Pons (tissue), 1 donor: ENCODE data around the gene IL17REL.
"Not testable (repeated sequence)": the region's sequence is repeated elsewhere in the genome, so short reads cannot be mapped to it uniquely, and the experiment has no call there.

Experiments used
- DNase-seq: peaks from one replicate; pipeline ENCODE4 v3.0.0-alpha.2; 2016; ENCODE audit warnings: low spot score

The IL17REL gene

DNA sequence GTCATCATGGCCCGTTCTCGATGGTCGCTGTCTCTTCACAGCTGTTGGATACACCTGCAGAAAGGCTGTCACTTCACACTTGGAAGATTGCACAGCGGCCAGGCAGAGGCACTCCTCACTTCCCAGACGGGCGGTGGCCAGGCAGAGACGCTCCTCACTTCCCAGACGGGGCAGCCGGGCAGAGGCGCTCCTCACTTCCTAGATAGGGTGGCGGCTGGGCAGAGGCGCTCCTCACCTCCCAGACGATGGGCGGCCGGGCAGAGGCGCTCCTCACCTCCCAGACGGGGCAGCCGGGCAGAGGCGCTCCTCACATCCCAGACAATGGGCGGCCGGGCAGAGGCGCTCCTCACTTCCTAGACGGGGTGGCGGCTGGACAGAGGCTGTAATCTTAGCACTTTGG is 22.7 kb downstream of the IL17REL start:
- not testable (repeated sequence) for DNase-seq

DNA sequence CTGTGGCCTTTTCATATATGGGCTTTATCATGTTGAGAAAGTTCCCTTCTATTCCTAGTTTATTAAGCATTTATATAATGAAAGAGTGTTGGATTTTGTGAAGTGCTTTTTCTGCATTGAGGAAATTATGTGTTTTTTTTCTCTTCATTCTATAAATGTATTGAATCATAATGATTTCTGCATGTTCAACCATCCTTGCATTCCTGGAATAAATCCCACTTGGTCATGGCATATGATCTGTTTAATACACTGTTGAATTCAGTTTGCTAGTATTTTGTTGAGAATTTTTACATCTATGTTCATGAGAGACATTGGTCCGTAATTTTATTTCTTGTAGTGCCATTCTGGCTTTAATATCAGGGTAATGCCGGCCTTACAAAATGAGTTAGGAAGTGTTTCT is 26.2 kb downstream of the IL17REL start:
- DNase-seq = no peak

DNA sequence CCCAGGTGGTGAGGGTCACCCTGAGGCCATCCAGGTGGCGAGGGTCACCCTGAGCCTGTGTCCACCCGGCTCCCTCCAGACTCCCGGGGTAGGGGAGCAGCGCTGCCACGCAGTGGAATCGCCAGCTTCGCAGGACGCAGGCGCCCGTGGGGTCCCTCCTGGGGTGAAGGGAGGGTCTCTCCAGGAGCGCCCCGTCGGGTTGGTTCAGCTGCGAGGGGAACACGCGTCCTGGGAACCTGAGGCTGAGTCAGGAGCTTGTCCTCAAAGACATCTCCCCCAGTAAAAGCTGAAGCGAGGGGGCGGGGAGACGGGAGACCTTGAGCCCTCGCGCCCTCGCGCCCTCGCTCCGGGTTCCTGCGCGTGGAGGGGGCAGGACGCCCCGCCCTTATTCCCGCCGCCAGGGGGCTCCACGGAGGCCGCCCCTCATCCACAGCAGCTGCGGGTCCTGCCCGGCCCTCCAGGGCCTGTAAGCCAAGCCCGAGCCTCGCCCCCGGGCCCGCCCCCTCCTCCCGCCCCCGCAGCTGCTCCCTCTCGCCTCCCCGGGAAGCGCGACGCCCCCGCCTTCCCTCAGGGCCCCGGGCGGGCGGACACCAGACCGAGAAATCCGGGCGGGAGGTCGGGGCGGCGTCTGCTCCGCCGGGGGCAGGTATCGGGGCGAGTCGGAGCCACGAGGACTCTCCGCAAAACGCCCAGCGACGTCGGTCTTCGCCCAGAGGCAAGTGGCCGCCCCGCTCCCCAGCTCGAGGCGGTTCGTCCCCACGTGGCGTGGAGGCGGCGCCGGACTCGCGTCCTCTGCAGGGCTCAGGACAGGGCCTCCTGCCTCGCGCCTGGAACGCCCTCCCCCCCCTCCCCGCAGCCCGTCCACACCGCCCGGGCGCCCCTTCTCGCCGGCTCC is 29.2 kb downstream of the IL17REL start:
- DNase-seq = no peak

DNA sequence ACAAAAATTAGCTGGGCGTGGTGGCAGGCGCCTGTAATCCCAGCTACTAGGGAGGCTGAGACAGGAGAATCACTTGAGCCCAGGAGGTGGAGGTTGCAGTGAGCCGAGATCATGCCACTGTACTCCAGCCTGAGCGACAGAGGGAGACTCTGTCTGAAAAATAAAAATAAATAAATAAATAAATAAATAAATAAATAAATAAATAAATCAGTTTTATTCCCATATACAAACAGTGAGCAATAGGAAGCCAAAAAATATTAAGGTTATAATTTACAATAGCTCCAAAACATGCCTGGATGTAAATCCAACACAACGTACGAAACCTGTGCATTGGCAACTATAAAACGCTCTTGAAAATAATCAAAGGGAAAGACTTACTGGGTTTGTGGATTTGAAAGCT is 30.8 kb downstream of the IL17REL start:
- DNase-seq = not testable (repeated sequence)

DNA sequence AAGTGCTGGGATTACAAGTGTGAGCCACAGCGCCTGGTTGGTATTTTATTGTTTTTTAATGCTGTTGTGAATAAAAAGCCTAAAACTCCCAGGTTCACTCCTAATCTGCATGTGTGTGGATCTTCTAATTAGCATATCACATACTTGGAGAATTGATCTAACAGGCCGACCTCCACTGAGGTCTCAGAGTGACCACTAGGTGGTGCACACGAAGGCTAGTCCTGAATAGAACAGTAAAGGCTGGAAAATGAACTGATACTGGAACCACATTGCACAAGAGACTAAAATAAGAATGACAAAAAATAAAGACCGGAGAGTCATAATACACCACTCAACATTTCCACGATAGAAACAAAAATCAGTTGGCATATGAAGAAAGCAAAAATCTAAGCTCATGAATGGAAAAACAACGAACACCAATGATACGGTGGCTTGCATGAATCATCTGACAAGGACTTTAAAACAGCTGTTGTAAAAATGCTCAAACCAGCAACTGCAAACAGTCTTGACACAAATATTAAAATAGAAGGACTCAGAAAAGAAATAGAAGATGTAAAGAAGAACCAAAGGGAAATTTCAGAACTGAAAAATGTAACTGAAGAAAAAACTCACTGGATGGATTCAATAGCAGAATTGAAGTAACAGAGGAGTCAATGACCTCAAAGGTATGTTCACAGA is 32.8 kb downstream of the IL17REL start:
- no peak for DNase-seq

DNA sequence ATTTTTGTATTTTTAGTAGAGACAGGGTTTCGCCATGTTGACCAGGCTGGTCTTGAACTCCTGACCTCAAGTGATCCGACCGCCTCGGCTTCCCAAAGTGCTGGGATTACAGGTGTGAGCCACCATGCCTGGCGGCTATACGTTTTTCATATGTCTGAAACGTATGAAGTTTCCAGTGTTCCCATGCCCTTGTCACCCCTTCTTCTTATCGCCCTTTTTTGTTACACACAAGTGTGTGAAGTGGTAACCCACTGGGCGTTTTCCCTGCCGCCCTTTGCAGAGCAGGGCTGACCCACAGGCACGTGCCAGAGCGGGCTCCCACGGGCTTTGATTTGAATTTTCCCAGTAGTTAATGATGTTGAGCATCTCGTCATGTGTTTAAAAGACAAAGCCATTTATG is 35.0 kb downstream of the IL17REL start:
- no peak for DNase-seq

DNA sequence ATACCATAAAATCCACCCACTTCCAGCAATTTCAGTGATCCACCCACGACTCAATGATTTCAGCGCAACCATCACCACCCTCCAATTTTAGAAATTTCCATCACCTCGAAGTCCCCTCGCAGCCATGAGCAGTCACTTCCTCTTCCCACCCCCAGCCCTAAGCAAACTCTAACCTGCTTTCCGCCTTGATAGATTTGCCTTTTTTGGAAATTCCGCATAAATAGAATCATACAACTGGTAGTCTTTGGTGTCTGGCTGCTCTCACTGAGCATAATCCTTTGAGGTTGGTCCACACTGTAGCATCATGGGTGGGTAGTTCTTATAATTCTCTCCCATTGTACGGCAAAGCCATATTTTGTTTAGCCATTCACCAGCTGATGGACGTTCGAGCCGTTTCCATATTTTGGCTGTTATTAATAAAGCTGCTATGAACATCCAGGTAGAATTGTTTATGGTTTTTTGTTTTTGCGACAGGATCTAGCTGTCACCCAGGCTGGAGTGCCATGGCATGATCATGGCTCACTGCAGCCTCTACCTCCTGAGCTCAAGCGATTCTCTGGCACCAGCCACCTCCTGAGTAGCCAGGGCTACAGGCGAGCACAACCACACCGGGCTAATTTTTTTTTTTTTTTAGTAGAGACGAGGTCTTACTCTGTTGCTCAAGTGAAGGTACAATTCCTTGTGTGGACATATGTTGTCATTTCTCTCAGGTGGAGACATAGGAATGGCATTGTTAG is 36.0 kb downstream of the IL17REL start:
- no peak for DNase-seq

DNA sequence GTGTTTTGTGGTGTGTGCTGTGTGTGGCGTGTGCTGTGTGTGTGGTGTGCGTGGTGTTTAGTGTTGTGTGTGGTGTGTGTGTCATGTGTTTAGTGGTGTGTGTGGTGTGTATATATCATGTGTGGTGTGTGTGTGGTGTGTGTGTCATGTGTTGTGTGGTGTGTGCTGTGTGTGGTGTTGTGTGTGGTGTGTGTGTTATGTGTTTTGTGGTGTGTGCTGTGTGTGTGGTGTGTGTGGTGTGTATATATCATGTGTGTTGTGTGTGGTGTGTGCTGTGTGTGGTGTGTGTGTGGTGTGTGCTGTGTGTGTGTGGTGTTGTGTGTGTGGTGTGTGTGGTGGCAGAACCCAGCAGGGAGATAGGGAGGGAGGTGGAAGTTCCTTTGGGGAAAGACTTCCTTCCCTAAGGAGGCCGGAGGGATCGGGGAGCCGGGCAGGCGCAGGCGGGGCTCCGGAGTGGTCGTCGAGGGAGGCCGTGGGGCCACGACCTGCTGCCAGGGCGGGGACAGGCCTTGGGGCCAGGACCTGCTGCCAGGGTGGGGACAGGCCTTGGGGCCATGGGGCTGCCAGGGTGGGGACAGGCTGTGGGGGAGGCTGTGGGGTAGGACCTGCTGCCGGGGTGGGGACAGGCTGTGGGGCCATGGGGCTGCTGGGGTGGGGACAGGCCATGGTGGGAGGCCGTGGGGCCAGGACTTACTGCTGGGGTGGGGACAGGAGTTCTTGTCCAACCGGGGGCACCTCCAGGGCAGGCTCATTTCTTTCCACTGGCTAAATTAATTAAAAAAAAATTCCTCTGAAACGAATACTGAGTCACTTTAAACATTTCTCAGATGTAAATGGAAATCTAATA is 36.8 kb downstream of the IL17REL start:
- no peak for DNase-seq

DNA sequence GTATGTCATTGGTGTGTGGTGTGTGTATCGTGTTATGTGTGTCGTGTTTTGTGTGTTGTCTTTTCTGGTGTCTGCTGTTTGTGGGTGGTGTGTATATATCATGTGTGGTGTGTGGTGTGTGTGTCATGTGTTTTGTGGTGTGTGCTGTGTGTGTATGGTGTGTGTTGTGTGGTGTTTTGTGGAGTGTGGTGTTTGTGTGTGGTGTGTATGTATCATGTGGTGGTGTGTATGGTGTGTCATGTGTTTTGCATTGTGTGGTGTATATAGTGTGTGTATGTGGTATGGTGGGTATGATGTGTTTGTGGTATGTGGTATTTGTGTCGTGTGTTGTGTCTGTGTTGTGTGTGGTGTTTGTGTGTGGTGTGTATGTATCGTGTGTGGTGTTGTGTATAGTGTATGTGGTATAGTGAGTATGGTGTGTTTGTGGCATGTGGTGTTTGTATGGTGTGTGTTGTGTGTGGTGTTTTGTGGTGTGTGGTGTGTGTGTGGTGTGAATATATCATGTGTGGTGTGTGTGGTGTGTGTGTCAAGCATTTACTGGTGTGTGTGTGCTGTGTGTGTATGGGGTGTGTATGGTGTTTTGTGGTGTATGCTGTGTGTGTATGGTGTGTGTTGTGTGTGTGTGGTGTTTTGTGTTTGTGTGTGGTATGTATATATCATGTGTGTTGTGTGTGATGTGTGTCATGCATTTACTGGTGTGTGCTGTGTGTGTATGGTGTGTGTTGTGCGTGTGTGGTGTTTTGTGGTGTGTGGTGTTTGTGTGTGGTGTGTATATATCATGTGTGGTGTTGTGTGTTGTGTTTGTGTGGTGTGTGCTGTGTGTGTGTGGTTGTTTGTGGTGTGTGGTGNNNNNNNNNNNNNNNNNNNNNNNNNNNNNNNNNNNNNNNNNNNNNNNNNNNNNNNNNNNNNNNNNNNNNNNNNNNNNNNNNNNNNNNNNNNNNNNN is 39.3 kb downstream of the IL17REL start:
- no peak for DNase-seq

DNA sequence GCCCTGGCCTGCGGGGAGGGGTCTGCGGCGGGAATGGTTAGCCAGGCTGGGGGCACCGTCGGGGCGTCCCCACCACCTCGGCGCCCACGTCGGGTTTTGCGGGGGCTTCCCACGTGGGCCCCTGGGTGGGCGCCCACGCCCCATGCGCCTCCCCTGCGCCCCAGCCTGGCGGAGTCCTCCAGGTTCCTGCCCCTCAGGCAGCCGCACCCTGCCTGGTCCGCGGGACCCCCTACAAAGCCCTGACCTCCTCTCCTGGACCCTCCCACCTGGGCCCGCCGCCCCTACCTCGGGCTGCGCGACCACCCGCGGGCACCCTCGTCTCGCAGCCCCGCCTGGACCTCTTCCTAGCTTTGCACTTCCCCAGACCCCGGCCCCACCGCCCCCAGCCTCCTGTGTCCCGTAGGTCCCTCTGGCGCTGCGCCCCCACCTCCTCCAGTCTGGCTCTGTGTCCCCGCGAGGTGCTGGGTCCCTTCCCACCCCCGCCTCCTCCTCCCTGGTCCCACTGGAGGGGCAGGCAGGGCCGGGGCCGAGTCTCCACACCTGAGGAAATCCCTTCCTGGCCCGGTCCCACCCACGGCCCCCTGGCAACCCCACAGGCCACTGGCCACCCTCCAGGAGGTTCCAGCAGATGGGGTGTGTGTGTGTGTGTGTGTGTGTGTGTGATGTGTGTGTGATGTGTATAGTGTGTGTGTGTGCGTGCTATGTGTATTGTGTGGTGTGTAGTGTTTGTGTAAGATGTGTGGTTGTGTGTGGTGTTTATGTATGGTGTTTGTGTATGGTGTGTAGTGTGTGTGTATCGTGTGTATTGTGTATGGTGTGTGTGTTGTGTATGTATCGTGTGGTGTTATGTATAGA is 40.2 kb downstream of the IL17REL start:
- DNase-seq = no peak

DNA sequence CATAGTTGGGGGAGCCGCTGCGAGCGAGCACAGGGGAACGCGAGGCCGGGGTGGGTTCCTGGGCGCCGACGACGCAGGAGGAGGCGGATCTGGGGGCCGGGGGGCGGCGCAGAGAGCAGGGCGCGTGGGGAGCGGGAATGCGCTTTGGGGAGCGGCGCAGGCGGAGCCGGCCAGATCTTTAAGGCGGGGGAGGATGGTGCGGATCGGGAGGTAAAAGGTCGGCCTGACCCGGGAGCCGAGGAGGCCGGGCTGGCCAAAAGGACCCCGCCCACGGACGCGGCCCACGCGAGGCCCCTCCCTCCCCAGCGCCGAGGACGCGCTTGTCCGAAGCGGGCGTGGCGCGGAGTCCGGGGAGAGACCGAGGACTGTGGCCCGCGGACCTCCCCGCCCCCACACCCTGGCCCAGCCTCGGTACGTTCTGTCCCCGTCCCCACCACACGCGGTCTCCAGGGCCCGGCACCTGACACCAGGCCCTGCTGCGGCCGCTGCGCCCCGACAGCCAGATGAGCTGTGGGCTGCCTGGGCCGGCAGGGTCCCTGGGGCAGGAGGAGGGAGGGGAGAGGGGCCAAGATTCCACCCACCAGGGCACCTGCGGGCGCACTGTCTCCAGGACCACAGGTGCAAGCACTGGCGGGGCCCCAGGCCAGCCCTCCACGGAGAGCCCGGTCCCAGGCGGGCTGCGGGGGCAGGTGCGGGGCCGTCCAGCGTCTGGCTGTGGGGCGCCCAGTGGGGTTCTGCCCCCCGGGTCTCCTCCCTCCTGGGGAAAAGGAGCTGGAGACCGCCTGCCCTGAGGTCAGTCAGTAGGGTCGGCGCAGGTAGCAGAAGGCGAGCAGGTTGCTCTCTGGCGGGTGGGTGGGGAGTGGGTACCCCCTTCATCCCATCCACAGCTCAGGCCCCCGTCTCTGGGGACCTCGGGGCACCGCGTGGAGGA is 41.1 kb downstream of the IL17REL start:
- no peak for DNase-seq

DNA sequence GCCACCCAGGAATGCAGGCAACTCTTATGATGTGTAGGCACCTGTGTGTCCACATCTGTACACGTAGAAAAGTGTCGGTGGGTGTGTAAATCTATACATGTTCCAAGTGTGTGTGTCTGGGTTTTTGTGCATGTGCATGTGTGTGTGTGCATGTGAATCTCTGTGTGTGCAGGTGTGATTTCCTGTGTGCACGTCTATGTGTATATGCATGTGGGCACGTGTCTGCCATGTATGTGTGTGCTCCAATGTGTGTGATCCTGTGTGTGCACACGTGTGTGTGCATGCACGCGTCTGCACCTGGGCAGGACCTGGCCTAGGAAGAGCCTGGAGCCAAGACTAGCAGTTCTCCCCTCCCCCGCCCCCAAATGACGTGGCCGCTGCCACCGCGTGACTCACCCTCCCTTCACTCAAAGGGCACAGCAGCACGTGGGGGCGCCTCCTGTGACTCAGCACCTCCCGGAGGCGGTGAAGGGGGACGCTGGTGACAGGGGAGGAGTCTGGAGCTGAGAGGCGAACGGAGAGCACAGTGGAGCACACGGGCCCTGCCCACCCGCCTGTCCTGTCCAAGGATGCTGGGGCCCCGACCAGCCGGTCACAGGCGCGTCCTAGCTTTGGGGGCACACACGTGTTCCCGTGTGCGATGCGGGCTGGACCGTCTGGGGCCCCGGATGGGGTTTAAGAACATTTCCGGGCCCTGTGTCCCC is 41.9 kb downstream of the IL17REL start:
- DNase-seq = peak; percentile 89

DNA sequence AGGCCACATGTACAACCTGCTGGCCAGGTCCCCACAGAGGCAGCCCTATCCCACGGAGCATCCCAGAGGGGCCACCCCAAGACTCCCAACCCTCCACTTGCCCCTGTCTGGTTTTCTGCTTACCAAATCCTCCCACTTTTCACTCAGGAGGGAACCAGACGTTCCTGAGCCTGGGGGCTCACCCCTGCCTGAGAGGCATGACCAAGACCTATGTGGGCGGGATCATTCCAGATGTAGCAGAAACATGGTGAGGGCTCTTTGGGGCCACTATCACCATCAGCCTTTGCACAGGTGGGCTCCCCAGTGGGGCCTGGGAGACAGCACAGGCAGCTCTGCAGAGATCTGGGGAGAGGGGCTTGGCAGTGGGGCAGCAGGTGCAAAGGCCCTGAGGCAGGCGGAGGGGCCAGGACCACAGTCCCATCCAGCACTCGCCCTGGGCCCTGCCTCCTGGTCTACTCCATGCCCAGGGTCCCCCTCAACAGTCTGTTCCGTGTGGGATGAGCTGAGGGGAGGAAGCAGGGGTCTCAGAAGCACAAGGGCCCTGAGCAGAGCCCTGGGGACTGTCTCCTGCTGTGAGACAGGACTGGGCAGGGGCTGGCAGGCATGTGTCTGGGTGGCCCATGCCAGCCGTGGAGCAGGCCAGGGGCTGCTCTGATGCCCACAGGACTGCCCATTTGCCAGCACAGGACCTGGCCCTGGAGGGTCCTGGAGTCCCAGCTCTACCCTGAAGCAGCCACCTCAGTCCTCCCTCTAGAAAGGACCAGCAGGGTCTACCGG is 42.6 kb downstream of the IL17REL start:
- DNase-seq = no peak

DNA sequence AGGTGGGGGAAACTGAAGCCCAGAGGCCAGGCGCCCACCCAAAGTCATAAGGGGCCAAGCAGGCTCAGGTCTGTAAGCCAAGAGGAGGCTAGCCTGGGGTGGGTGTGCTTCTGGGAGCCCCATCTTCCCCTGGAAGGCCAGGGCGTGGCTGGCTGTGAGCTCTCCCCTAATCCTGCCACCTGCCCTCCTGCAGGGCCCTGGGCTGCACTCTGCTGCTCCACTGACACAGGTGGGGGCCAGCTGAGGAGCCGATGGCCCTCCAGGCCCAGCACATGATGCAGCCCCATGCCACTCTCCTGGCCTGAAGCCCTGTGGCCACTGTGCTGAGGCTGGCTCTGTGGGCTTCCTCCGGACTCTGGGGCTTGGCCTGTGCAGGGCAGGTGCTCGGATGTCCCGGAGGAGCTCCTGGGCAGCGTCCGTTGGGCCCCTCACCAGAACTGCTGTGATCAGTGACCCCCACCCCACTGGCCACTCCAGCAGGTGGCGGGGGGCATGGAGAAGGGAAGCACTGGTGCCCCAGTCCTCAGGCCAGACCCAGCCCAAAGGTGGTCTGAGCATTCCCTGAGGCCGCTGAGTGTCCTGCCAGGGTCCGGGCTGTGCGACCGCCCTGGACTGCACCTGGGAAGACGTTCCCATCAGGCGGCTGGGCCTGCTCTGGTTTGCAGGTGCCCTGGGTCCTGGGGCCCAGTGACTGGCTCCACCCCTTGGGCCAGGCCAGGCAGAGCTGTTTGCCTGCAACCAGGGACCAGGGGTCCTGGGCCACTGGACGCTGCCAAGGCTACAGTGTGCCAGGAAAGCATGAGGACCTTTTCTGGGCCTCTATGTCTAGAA is 43.5 kb downstream of the IL17REL start:
- DNase-seq = no peak

DNA sequence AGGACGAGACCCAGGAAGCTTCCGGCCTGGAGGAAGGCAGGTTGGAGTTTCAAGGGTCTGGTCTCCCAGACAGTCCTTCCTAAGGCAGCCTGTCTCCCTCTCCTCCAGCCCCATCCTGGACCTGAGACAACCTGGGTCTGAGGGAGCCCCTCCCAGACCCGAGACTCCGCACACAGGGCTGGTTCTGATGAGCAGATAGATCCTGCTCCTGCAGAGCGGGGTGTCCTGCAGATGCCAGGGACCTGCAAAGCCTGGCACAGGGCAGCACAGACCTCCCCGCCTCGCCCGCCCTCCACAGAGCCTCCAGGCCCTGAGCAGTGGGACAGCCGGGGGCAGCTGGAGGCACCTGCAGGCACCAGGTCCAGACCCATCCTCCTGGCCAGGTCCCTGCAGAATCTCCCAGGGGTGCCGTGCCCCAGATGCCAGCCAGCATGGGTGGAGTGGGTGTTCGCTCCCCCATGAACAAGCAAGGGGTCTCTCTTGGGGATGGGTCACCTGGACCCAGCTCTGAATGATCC is 44.2 kb downstream of the IL17REL start:
- DNase-seq = no peak

DNA sequence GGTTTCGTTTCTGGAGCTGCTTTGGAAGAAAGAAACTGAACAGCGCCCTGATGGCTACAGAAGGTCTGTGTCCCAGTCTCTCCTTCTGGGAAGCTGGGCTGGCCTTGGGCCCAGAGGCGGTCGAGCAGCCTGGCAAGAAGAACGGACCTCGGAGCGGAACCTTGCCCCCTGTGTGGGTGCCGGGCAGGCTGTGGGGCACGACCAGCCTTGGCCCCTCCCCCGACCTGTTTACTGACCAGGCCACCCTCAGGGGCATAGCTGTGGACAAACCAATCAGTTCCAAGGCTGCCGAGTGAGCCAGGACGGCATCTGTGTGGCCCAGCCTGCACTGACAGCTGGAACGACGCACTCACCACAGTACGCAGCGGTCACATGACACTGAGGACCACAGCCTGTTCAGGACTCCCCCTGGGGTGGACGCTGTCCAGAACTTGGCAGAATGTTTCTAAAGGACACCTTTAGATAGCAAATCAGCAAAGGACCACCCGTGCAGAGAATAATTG is 44.8 kb downstream of the IL17REL start:
- peak; percentile 49 for DNase-seq
